H9 (cell line): ENCODE results near the gene SETBP1. TPM values are rescaled to one million over a fixed set of nuclear protein-coding genes. Genes with fewer than 3 reads are reported as not detected.

Experiments used
- DNase-seq: peaks from one replicate; pipeline ENCODE4 v3.0.0-alpha.2; 2017
- H2AFZ ChIP-seq: one replicate; pipeline ENCODE4 v1.6.1; 2013; ENCODE audit warnings: mild to moderate bottlenecking, low read length, control low read depth, moderate library complexity
- H2AK5ac ChIP-seq: 2 replicates; pipeline ENCODE4 v1.6.1; 2013; ENCODE audit warnings: low read length, control low read depth, mixed read lengths; ENCODE audit not compliant: insufficient read length
- H2BK120ac ChIP-seq: one replicate; pipeline ENCODE4 v1.6.1; 2013; ENCODE audit warnings: low read depth, mild to moderate bottlenecking, low read length, control low read depth, inconsistent platforms; ENCODE audit not compliant: poor library complexity, severe bottlenecking
- H2BK12ac ChIP-seq: 2 replicates; pipeline ENCODE4 v1.6.1; 2013; ENCODE audit warnings: low read length, control low read depth, mixed read lengths, low read depth; ENCODE audit not compliant: insufficient read length
- H2BK15ac ChIP-seq: 2 replicates; pipeline ENCODE4 v1.6.1; 2013; ENCODE audit warnings: low read depth, low read length, control low read depth
- H2BK20ac ChIP-seq: one replicate; pipeline ENCODE4 v1.6.1; 2013; ENCODE audit warnings: low read depth, mild to moderate bottlenecking, low read length, control low read depth, inconsistent platforms; ENCODE audit not compliant: poor library complexity, severe bottlenecking
- H2BK5ac ChIP-seq: 2 replicates; pipeline ENCODE4 v1.6.1; 2013; ENCODE audit warnings: low read length, control low read depth, mixed read lengths; ENCODE audit not compliant: insufficient read length
- H3K14ac ChIP-seq: 2 replicates; pipeline ENCODE4 v1.6.1; 2013; ENCODE audit warnings: low read length, control low read depth; ENCODE audit not compliant: insufficient read depth
- H3K18ac ChIP-seq: 2 replicates; pipeline ENCODE4 v1.6.1; 2013; ENCODE audit warnings: low read depth, mild to moderate bottlenecking, mixed read lengths, low read length, control low read depth; ENCODE audit not compliant: insufficient read length
- H3K23ac ChIP-seq: 2 replicates; pipeline ENCODE4 v1.6.1; 2013; ENCODE audit warnings: low read length, control low read depth, mixed read lengths, low read depth; ENCODE audit not compliant: insufficient read length
- H3K23me2 ChIP-seq: 2 replicates; pipeline ENCODE4 v1.6.1; 2013; ENCODE audit warnings: low read depth, mild to moderate bottlenecking, mixed read lengths, low read length, control low read depth; ENCODE audit not compliant: insufficient read length, poor library complexity, severe bottlenecking
- H3K27ac ChIP-seq: 2 replicates; pipeline ENCODE4 v1.5.1; 2013; ENCODE audit warnings: low read length, control low read depth, mixed read lengths, low read depth; ENCODE audit not compliant: insufficient read length
- H3K27me3 ChIP-seq: 2 replicates; pipeline ENCODE4 v1.6.1; 2013; ENCODE audit warnings: low read length, control low read depth, inconsistent platforms; ENCODE audit not compliant: insufficient read depth
- H3K4ac ChIP-seq: 2 replicates; pipeline ENCODE4 v1.6.1; 2013; ENCODE audit warnings: low read depth, mild to moderate bottlenecking, control low read depth, inconsistent platforms, low read length, moderate library complexity
- H3K4me1 ChIP-seq: 2 replicates; pipeline ENCODE4 v1.6.1; 2013; ENCODE audit warnings: low read length, control low read depth, inconsistent platforms; ENCODE audit not compliant: insufficient read depth
- H3K4me2 ChIP-seq: 2 replicates; pipeline ENCODE4 v1.6.1; 2013; ENCODE audit warnings: low read length, control low read depth, mixed read lengths; ENCODE audit not compliant: insufficient read length, insufficient read depth
- H3K56ac ChIP-seq: 2 replicates; pipeline ENCODE4 v1.6.1; 2013; ENCODE audit warnings: low read depth, mild to moderate bottlenecking, mixed read lengths, low read length, control low read depth; ENCODE audit not compliant: insufficient read length
- H3K79me1 ChIP-seq: 2 replicates; pipeline ENCODE4 v1.6.1; 2013; ENCODE audit warnings: low read depth, mild to moderate bottlenecking, moderate library complexity, low read length, control low read depth, inconsistent platforms; ENCODE audit not compliant: insufficient read depth, poor library complexity, severe bottlenecking
- H3K79me2 ChIP-seq: 2 replicates; pipeline ENCODE4 v1.6.1; 2013; ENCODE audit warnings: low read length, control low read depth, inconsistent platforms; ENCODE audit not compliant: insufficient read depth
- H3K9ac ChIP-seq: 2 replicates; pipeline ENCODE4 v1.6.1; 2013; ENCODE audit warnings: low read length, control low read depth, mixed read lengths; ENCODE audit not compliant: insufficient read length; ENCODE audit errors: extremely low read depth
- H3K9me3 ChIP-seq: one replicate; pipeline ENCODE4 v1.6.1; 2013; ENCODE audit warnings: low read depth, low read length, inconsistent platforms; ENCODE audit not compliant: control insufficient read depth
- H3T11ph ChIP-seq: one replicate; pipeline ENCODE4 v1.6.1; 2013; ENCODE audit warnings: mild to moderate bottlenecking, low read length, control low read depth, inconsistent platforms
- H4K20me1 ChIP-seq: one replicate; pipeline ENCODE4 v1.6.1; 2013; ENCODE audit not compliant: control insufficient read depth, insufficient read length, insufficient read depth
- H4K5ac ChIP-seq: 2 replicates; pipeline ENCODE4 v1.6.1; 2013; ENCODE audit warnings: low read depth, mild to moderate bottlenecking, mixed read lengths, low read length, control low read depth; ENCODE audit not compliant: insufficient read length
- H4K8ac ChIP-seq: replicated peaks from 2 replicates; pipeline ENCODE4 v1.6.1; 2013; ENCODE audit warnings: low read length, control low read depth, mixed read lengths, low read depth; ENCODE audit not compliant: insufficient read length
- H4K91ac ChIP-seq: 2 replicates; pipeline ENCODE4 v1.6.1; 2013; ENCODE audit warnings: low read depth, mild to moderate bottlenecking, moderate library complexity, mixed read lengths, low read length, control low read depth; ENCODE audit not compliant: insufficient read length
- H3K27ac Mint-ChIP-seq, 3 experiments: 2 replicates in 2 of 3; 3 replicates in 1 of 3; pipeline ENCODE4 v1.8.0; 2020 to 2021; ENCODE audit warnings: mixed read lengths in 3 of 3, mild to moderate bottlenecking in 1 of 3, moderate library complexity in 1 of 3
- H3K27me3 Mint-ChIP-seq: 2 replicates; pipeline ENCODE4 v1.8.0; 2021; ENCODE audit warnings: low read depth, mild to moderate bottlenecking, moderate library complexity, mixed read lengths
- H3K36me3 Mint-ChIP-seq, 3 experiments: 2 replicates in 2 of 3; 3 replicates in 1 of 3; pipeline ENCODE4 v1.8.0; 2020 to 2021; ENCODE audit warnings: low read depth in 3 of 3, mixed read lengths in 3 of 3; ENCODE audit not compliant: insufficient read depth in 1 of 3
- H3K4me1 Mint-ChIP-seq, 2 experiments: 2 replicates each; pipeline ENCODE4 v1.8.0; 2020; ENCODE audit warnings: mixed read lengths in 2 of 2
- H3K4me3 Mint-ChIP-seq, 2 experiments: 2 replicates in 1 of 2; 3 replicates in 1 of 2; pipeline ENCODE4 v1.8.0; 2020 to 2021; ENCODE audit warnings: mild to moderate bottlenecking in 2 of 2, mixed read lengths in 2 of 2, moderate library complexity in 1 of 2
- H3K9me3 Mint-ChIP-seq, 2 experiments: 2 replicates in 1 of 2; 3 replicates in 1 of 2; pipeline ENCODE4 v1.8.0; 2020; ENCODE audit warnings: mild to moderate bottlenecking in 2 of 2, mixed read lengths in 2 of 2, moderate library complexity in 1 of 2
- total RNA-seq: library from RNA; stranded (reverse); gene quantifications from 2 replicates; pipeline ENCODE4 v1.2.1, GENCODE V29; 2021
- TF ChIP-seq, protein P1 (sequence below): fragments of 200-600 bp; sonication (generic); conservative IDR thresholded peaks from 3 replicates; pipeline ENCODE4 v1.8.0; 2021; ENCODE audit warnings: antibody characterized with exemption, mild to moderate bottlenecking

The SETBP1 gene
- total RNA-seq, 1 experiment from 2014 or later, result 4.6 TPM

DNA sequence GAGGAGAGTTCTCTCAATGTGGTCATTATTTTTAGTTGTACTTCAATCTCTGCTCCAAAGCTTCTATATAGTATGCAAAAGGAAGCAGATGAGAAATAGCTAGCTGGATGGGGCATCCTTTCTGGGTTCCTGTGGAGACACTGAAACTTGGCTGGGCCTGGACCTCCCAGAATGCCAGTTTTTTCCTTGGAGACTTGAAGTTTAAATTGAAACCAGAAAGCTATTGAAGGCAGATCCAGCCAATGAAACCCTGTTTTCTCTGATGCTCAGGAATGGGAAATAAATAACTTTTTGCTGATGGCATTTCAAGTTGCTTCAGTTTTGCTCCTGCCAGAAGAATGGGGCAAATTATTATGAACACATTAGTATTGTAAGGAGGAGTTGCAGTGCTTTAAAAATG is 2.9 kb downstream of the SETBP1 start:
- peaks cover 12% of the 10 kb centered on the region for H3K23me2 ChIP-seq
- peaks cover 3% of the 10 kb centered on the region for H3K27me3 Mint-ChIP-seq
- peaks cover 4% of the 10 kb centered on the region; the same call in 1 of the 2 replicates for H3K4me1 ChIP-seq
- peak overlapping the region; percentile 82 for H3K4me2 ChIP-seq
- H3K9me3 Mint-ChIP-seq, result no peaks in the 10 kb centered on the region
- H4K20me1 ChIP-seq, result no peaks in the 10 kb centered on the region
- H3K27ac Mint-ChIP-seq, result 0 out of 7 replicates have a peak overlapping the region, but pooled peaks of 1 of the 3 experiments have one; percentile 41
- H3K79me2 ChIP-seq, result no peaks in the 10 kb centered on the region
- H3K27me3 ChIP-seq, result peaks cover 9% of the 10 kb centered on the region; the same call in 1 of the 2 replicates
- H3K27ac ChIP-seq, result no peak overlapping the region
- no peak overlapping the region for H4K91ac ChIP-seq
- no peak overlapping the region for H2AK5ac ChIP-seq
- peaks cover 3% of the 10 kb centered on the region for H3K79me1 ChIP-seq
- H2BK12ac ChIP-seq, result no peak overlapping the region
- no peak overlapping the region for H3K4ac ChIP-seq
- no peak overlapping the region for H3K4me3 Mint-ChIP-seq
- H4K5ac ChIP-seq, result no peak overlapping the region
- peaks cover under 1 to 2% of the 10 kb centered on the region in 2 experiments; a peak in 2 of 4 replicates for H3K4me1 Mint-ChIP-seq
- no peak overlapping the region for H2BK5ac ChIP-seq
- no peak overlapping the region for H2BK15ac ChIP-seq
- no peak overlapping the region for H3K14ac ChIP-seq
- TF ChIP-seq, protein P1, sequence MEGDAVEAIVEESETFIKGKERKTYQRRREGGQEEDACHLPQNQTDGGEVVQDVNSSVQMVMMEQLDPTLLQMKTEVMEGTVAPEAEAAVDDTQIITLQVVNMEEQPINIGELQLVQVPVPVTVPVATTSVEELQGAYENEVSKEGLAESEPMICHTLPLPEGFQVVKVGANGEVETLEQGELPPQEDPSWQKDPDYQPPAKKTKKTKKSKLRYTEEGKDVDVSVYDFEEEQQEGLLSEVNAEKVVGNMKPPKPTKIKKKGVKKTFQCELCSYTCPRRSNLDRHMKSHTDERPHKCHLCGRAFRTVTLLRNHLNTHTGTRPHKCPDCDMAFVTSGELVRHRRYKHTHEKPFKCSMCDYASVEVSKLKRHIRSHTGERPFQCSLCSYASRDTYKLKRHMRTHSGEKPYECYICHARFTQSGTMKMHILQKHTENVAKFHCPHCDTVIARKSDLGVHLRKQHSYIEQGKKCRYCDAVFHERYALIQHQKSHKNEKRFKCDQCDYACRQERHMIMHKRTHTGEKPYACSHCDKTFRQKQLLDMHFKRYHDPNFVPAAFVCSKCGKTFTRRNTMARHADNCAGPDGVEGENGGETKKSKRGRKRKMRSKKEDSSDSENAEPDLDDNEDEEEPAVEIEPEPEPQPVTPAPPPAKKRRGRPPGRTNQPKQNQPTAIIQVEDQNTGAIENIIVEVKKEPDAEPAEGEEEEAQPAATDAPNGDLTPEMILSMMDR, result no peak
- no peak overlapping the region for H4K8ac ChIP-seq
- no peak overlapping the region for H2AFZ ChIP-seq
- no peaks in the 10 kb centered on the region for H3K9me3 ChIP-seq
- no peak overlapping the region for H3T11ph ChIP-seq
- no peak overlapping the region for H3K23ac ChIP-seq
- no peak overlapping the region for H3K9ac ChIP-seq
- no peak overlapping the region for H2BK20ac ChIP-seq
- H3K36me3 Mint-ChIP-seq, result no peaks in the 10 kb centered on the region
- H3K18ac ChIP-seq, result no peak overlapping the region
- H3K56ac ChIP-seq, result no peak overlapping the region
- no peak for DNase-seq
- H2BK120ac ChIP-seq, result no peak overlapping the region
